K562 (cell line): ENCODE data around the gene WNT11. TPM values are rescaled to one million over a fixed set of nuclear protein-coding genes. Genes with fewer than 3 reads are reported as not detected.

Experiments
- ATF7 ChIP-seq: fragments of 450-650 bp; IDR thresholded peaks from 2 replicates; pipeline ENCODE4 v1.7.1; 2014; ENCODE audit warnings: mild to moderate bottlenecking, moderate library complexity
- CTBP1 ChIP-seq: fragments of 450-650 bp; IDR thresholded peaks from 2 replicates; pipeline ENCODE4 v1.6.1; 2016; ENCODE audit warnings: borderline replicate concordance
- EGR1 ChIP-seq: fragments of 450-650 bp; conservative IDR thresholded peaks from 2 replicates; pipeline ENCODE4 v1.6.1; 2017; ENCODE audit warnings: mild to moderate bottlenecking
- GTF2B ChIP-seq: IDR thresholded peaks from 2 replicates; pipeline ENCODE4 v1.6.1; 2011; ENCODE audit not compliant: insufficient read length; ENCODE audit errors: extremely low read depth
- JUND ChIP-seq, 2 experiments: IDR thresholded peaks; 2 replicates in 1 of 2; 3 replicates in 1 of 2; pipeline ENCODE4 v1.6.1; 2011; ENCODE audit warnings: borderline replicate concordance in 2 of 2, low read depth in 2 of 2, low read length in 2 of 2, improper control_type of control experiment in 1 of 2, missing biosample characterization in 1 of 2, missing genetic modification characterization in 1 of 2, missing genetic modification reagents in 1 of 2
- KDM4B ChIP-seq, 2 experiments: fragments of 450-650 bp in 1 of 2; sonication (generic) in 1 of 2; IDR thresholded peaks; 2 replicates each; pipeline ENCODE4 v1.6.1; 2016 to 2017; ENCODE audit warnings: borderline replicate concordance in 2 of 2, antibody characterized with exemption in 1 of 2, low read depth in 1 of 2, mild to moderate bottlenecking in 1 of 2
- MAX ChIP-seq: sonication (generic); formaldehyde crosslinking; IDR thresholded peaks from 2 replicates; pipeline ENCODE4 v1.9.0; 2022; ENCODE audit warnings: mild to moderate bottlenecking, missing genetic modification reagents
- MEF2A ChIP-seq: IDR thresholded peaks from 2 replicates; pipeline ENCODE4 v1.6.1; 2011; ENCODE audit warnings: low read depth, mild to moderate bottlenecking, low read length, moderate library complexity; ENCODE audit not compliant: control insufficient read depth
- MLLT1 ChIP-seq, 2 experiments: fragments of 450-650 bp; IDR thresholded peaks; 2 replicates each; pipeline ENCODE4 v1.6.1; 2016
- PCBP1 ChIP-seq: fragments of 200-400 bp; formaldehyde crosslinking; IDR thresholded peaks from 2 replicates; pipeline ENCODE4 v1.6.1; 2018; ENCODE audit warnings: mild to moderate bottlenecking, low read depth, low read length; ENCODE audit not compliant: poor library complexity, severe bottlenecking
- STAG1 ChIP-seq: sonication (generic); formaldehyde crosslinking; IDR thresholded peaks from 2 replicates; pipeline ENCODE4 v1.5.0; 2020; ENCODE audit warnings: missing genetic modification reagents, borderline replicate concordance
- TCF3 ChIP-seq: sonication (generic); formaldehyde crosslinking; IDR thresholded peaks from 2 replicates; pipeline ENCODE4 v1.4.0; 2020; ENCODE audit warnings: mild to moderate bottlenecking, missing genetic modification reagents
- ZHX1 ChIP-seq: fragments of 150-350 bp; conservative IDR thresholded peaks from 2 replicates; pipeline ENCODE4 v1.6.1; 2014; ENCODE audit warnings: low read length
- ZNF384 ChIP-seq: IDR thresholded peaks from 2 replicates; pipeline ENCODE4 v1.6.1; 2012; ENCODE audit warnings: low read depth, low read length, improper control_type of control experiment
- ZNF785 ChIP-seq: fragments of 250-450 bp; sonication (Bioruptor Pico); IDR thresholded peaks from 2 replicates; pipeline ENCODE4 v1.4.0; 2020; ENCODE audit warnings: mild to moderate bottlenecking
- polyA plus RNA-seq, 8 experiments: library from polyadenylated mRNA; depleted of rRNA in 4 of 8; stranded (reverse) in 5 of 8; unstranded in 3 of 8; fragments of >200 nt; fragmentation: Nextera tagmentation in 2 of 8; fragmentation: Illumina TruSeq in 1 of 8; extraction: Ambion mirVana in 2 of 8; extraction: Trizol in 1 of 8; gene quantifications; 2 replicates each; pipeline versions ENCODE4 v1.2.1 to v1.2.3, GENCODE V29; 2011 to 2014; ENCODE audit warnings: inconsistent platforms in 1 of 8, missing spikeins in 1 of 8
- total RNA-seq, 7 experiments: library from RNA; depleted of rRNA in 6 of 7; stranded (reverse); fragments of >200 nt in 6 of 7; fragmentation: Illumina TruSeq in 2 of 7; extraction: Trizol in 2 of 7; gene quantifications; 2 replicates each; pipeline versions ENCODE4 v1.2.1 to v1.2.3, GENCODE V29; 2011 to 2021; ENCODE audit warnings: low replicate concordance in 1 of 7

Gene WNT11
- total and polyA plus RNA-seq, 9 of the 15 experiments (the other 6 are each of a cell fraction or from before 2014, with no cell fraction given): 0.03 to 0.20 (median 0.09) TPM; not detected in 4

GRCh38 chr11:76207642-76208401, 1.5 kb upstream of the WNT11 start (continued):
- TF ChIP-seq KDM4B (IDR thresholded peaks at IDR 0.05; ENCODE audit: borderline replicate concordance in 2 of 2, low read depth in 1 of 2): no peak
- no peak for TF ChIP-seq MLLT1 (IDR thresholded peaks at IDR 0.05)
- TF ChIP-seq ZNF384: peak; percentile 68
- TF ChIP-seq EGR1: peak; percentile 25; the same call in 1 of the 2 replicates
- TF ChIP-seq ATF7: no peak; the same call in 1 of the 2 replicates
- no peak for TF ChIP-seq ZHX1
- TF ChIP-seq GTF2B: no peak
- TF ChIP-seq CTBP1: peak; percentile 52; the same call in 1 of the 2 replicates
- peak; percentile 17; the same call in 1 of the 2 replicates for TF ChIP-seq JUND (IDR thresholded peaks at IDR 0.05; ENCODE audit: borderline replicate concordance, low read depth, low read length)
- TF ChIP-seq JUND (tag; IDR thresholded peaks at IDR 0.05; ENCODE audit: borderline replicate concordance, low read depth, low read length): no peak; the same call in 2 of the 3 replicates
- no peak for TF ChIP-seq MEF2A
- TF ChIP-seq PCBP1: peak; percentile 40
- peak; percentile 29; the same call in 1 of the 2 replicates for TF ChIP-seq STAG1
- TF ChIP-seq MAX (CRISPR knock-in tag): peak; percentile 84
- TF ChIP-seq ZNF785 (CRISPR knock-in tag): no peak
- TF ChIP-seq TCF3 (CRISPR knock-in tag): peak; percentile 26; the same call in 1 of the 2 replicates
